Activated CD4-positive, alpha-beta T cell treated with anti-CD3 and anti-CD28 coated beads, Interleukin-2, amount 10 ng/mL, durations not matched to agents 7 days and 5 days (primary cell): ENCODE measurements around the gene CRYBB3. TPM values are rescaled to one million over a fixed set of nuclear protein-coding genes. Genes with fewer than 3 reads are reported as not detected.
"Not testable (repeated sequence)": the region's sequence is repeated elsewhere in the genome, so short reads cannot be mapped to it uniquely, and the experiment has no call there.

Experiments
- CTCF ChIA-PET: fragments of 350-600 bp; sonication (Branson Sonifier 250); formaldehyde crosslinking; loops from one replicate; lab custom pipeline; 2021; ENCODE audit warnings: antibody characterized with exemption; lab: Charles Lee
- POLR2A ChIA-PET: fragments of 350-600 bp; sonication (Branson Sonifier 250); formaldehyde crosslinking; loops from one replicate; lab custom pipeline; 2021; ENCODE audit warnings: antibody characterized with exemption; lab: Charles Lee
- DNase-seq: peaks from one replicate; pipeline ENCODE4 v3.0.0-alpha.2; 2020
- H3K27ac Mint-ChIP-seq: one replicate; pipeline ENCODE4 v1.8.0; 2021; ENCODE audit warnings: mild to moderate bottlenecking, moderate library complexity, mixed read lengths
- H3K27me3 Mint-ChIP-seq: one replicate; pipeline ENCODE4 v1.8.0; 2021; ENCODE audit warnings: mixed read lengths
- H3K36me3 Mint-ChIP-seq: one replicate; pipeline ENCODE4 v1.8.0; 2021; ENCODE audit warnings: low read depth, mixed read lengths
- H3K4me1 Mint-ChIP-seq: one replicate; pipeline ENCODE4 v1.8.0; 2021; ENCODE audit warnings: mixed read lengths
- H3K4me3 Mint-ChIP-seq: one replicate; pipeline ENCODE4 v1.8.0; 2021; ENCODE audit warnings: mild to moderate bottlenecking, moderate library complexity, mixed read lengths
- H3K9me3 Mint-ChIP-seq: one replicate; pipeline ENCODE4 v1.8.0; 2021; ENCODE audit warnings: mixed read lengths
- total RNA-seq, 2 experiments: library from RNA; stranded (reverse); gene quantifications; one replicate each; pipeline ENCODE4 v1.2.3, GENCODE V29; 2021

The CRYBB3 gene
- total RNA-seq, 2 experiments from 2014 or later, result 0.25 to 0.57 TPM

- DNase-seq, result no peak
- POLR2A ChIA-PET, result no interaction called here
Observed at GRCh38 chr22:25201557-25202273, 2.1 kb downstream of the CRYBB3 start.

GRCh38 chr22:25202290-25202921, 2.7 kb downstream of the CRYBB3 start:
- ChIA-PET POLR2A (no interaction called here), CTCF (interaction anchor here (0.5 to 1.5 kb wide), 11 partner anchors 8 to 1162 kb away, joined by 3 to 7 read pairs (median 3); no protein-coding TSS in a partner anchor)
- peak; percentile 63 for DNase-seq
- peaks cover 9% of the 10 kb centered on the region for H3K4me1 Mint-ChIP-seq
- H3K4me3 Mint-ChIP-seq, result no peak overlapping the region
- no peaks in the 10 kb centered on the region for H3K9me3 Mint-ChIP-seq
- H3K27ac Mint-ChIP-seq, result no peak overlapping the region
- H3K36me3 Mint-ChIP-seq, result no peaks in the 10 kb centered on the region
- H3K27me3 Mint-ChIP-seq, result no peaks in the 10 kb centered on the region

More at GRCh38 chr22:25201557-25202273, 2.1 kb downstream of the CRYBB3 start:
- Mint-ChIP-seq H3K27ac (no peak overlapping the region), H3K4me1 (peaks cover 9% of the 10 kb centered on the region), H3K9me3 (no peaks in the 10 kb centered on the region), H3K27me3 (no peaks in the 10 kb centered on the region), H3K4me3 (no peak overlapping the region), H3K36me3 (no peaks in the 10 kb centered on the region)
- CTCF ChIA-PET, result interaction anchor here (0.5 to 1.5 kb wide), 11 partner anchors 9 to 1162 kb away, joined by 3 to 7 read pairs (median 3); no protein-coding TSS in a partner anchor

GRCh38 chr22:25203082-25203481, 3.4 kb downstream of the CRYBB3 start:
- ChIA-PET CTCF (interaction anchor here (1.3 kb wide), 1 partner anchor 13 kb away, joined by 3 read pairs; no protein-coding TSS in a partner anchor), POLR2A (no interaction called here)
- Mint-ChIP-seq H3K27me3 (no peaks in the 10 kb centered on the region), H3K36me3 (no peaks in the 10 kb centered on the region), H3K4me1 (peaks cover 9% of the 10 kb centered on the region), H3K9me3 (no peaks in the 10 kb centered on the region), H3K4me3 (no peak overlapping the region), H3K27ac (no peak overlapping the region)
- no peak for DNase-seq

- H3K27me3 Mint-ChIP-seq, H3K4me3 Mint-ChIP-seq, H3K9me3 Mint-ChIP-seq, H3K27ac Mint-ChIP-seq, POLR2A ChIA-PET, H3K36me3 Mint-ChIP-seq, CTCF ChIA-PET, H3K4me1 Mint-ChIP-seq, DNase-seq: not testable (repeated sequence)
Observed at GRCh38 chr22:25204547-25204946, 4.9 kb downstream of the CRYBB3 start.

DNA sequence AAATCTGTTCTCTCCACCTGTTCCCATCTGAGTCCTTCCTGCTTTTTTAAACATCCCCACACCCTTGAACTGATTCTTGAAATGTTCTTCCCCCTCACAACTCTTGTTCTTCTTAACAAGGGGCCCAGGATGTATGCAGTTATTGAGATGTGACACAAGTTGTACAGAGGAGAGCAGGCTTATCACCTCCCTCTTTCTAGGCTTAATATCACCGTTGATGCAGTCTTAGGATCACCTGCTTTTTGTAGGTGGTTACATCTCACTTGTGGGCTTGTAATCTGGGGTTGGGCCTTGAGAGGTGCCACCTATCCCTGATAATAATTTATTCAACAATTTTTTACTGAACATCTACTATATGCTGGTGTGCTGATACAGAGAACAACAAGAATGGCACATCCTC, 6.2 kb downstream of the CRYBB3 start:
- Mint-ChIP-seq H3K4me3 (no peak overlapping the region), H3K27me3 (no peaks in the 10 kb centered on the region), H3K27ac (no peak overlapping the region), H3K9me3 (no peaks in the 10 kb centered on the region), H3K36me3 (no peaks in the 10 kb centered on the region), H3K4me1 (peaks cover 7% of the 10 kb centered on the region)
- ChIA-PET POLR2A (no interaction called here), CTCF (no interaction called here)
- no peak for DNase-seq

DNA sequence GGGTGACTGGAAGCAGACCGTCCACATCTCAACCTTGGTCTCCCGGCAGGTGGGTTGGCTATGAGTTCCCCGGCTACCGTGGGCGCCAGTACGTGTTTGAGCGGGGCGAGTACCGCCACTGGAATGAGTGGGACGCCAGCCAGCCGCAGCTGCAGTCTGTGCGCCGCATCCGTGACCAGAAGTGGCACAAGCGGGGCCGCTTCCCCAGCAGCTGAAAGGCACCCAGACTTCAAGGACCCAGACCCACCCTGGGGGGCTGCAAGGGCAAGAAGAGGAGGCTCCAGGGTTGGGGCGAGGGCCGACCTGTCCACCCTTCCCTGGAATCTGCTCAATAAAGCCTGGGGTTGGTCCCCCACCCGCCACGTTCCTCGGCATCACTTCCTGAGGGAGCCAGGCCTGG, 7.3 kb downstream of the CRYBB3 start:
- CTCF ChIA-PET, result no interaction called here
- POLR2A ChIA-PET, result no interaction called here
- DNase-seq, result no peak
- no peaks in the 10 kb centered on the region for H3K9me3 Mint-ChIP-seq
- no peak overlapping the region for H3K4me3 Mint-ChIP-seq
- H3K36me3 Mint-ChIP-seq, result no peaks in the 10 kb centered on the region
- no peaks in the 10 kb centered on the region for H3K27me3 Mint-ChIP-seq
- no peak overlapping the region for H3K27ac Mint-ChIP-seq
- H3K4me1 Mint-ChIP-seq, result no peaks in the 10 kb centered on the region

DNA sequence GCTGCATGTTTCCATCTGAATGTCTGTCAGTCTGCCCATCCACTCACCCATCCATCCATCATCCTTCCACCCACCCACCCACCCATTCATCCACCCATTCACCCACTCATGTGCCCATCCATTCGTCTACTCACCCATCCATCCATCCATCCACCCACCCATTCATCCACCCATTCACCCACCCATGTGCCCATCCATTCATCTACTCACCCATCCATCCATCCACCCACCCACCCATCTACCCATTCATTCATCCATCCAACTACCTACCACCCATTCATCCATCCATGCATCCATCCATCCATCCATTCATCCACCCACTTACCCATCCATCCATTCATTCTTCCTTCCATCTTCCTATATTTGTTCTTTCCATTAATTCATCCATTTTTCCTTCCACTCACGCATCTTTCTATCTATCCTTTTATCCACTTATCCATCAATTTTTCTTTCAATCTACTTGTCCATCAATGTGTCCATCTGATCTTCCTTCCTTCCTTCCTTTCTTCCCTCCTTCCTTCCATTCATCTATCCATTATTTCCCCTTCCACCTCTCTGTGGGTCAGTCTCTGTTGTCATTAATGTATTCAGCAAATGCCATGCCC, 8.0 kb downstream of the CRYBB3 start:
- CTCF ChIA-PET, result no interaction called here
- Mint-ChIP-seq H3K27ac (peak overlapping the region; percentile 47), H3K27me3 (no peaks in the 10 kb centered on the region), H3K9me3 (no peaks in the 10 kb centered on the region), H3K4me1 (no peaks in the 10 kb centered on the region), H3K4me3 (no peak overlapping the region), H3K36me3 (no peaks in the 10 kb centered on the region)
- DNase-seq, result no peak
- POLR2A ChIA-PET, result no interaction called here

DNA sequence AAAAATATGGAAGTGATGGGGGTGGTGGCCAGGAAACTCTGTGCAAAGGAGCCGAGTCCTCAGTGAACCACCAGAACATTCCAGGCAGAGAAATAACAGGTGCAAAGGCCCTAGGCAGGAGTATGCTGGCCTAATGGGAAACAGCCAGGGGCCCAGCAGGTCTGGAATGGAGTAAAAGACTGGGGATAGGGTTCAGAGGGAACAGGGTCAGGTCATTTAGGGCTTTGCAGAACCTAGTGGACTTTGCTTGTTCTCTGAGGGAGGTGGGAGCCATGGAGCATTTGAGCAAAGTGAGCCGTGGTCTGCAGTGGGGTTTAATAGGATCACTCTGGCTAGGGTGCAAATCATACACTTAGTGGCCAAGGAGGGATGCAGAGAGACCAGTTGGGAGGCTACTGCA, 8.7 kb downstream of the CRYBB3 start:
- ChIA-PET POLR2A (no interaction called here), CTCF (no interaction called here)
- H3K36me3 Mint-ChIP-seq, result no peaks in the 10 kb centered on the region
- H3K9me3 Mint-ChIP-seq, result no peaks in the 10 kb centered on the region
- H3K27me3 Mint-ChIP-seq, result no peaks in the 10 kb centered on the region
- no peak overlapping the region for H3K27ac Mint-ChIP-seq
- no peak overlapping the region for H3K4me3 Mint-ChIP-seq
- no peaks in the 10 kb centered on the region for H3K4me1 Mint-ChIP-seq
- DNase-seq, result no peak

GRCh38 chr22:25208743-25209505, 9.3 kb downstream of the CRYBB3 start:
- no peak for DNase-seq
- no peaks in the 10 kb centered on the region for H3K4me1 Mint-ChIP-seq
- H3K27me3 Mint-ChIP-seq, result no peaks in the 10 kb centered on the region
- H3K4me3 Mint-ChIP-seq, result no peak overlapping the region
- ChIA-PET POLR2A (no interaction called here), CTCF (no interaction called here)
- no peak overlapping the region for H3K27ac Mint-ChIP-seq
- H3K36me3 Mint-ChIP-seq, result no peaks in the 10 kb centered on the region
- H3K9me3 Mint-ChIP-seq, result no peaks in the 10 kb centered on the region

- no peak overlapping the region for H3K4me3 Mint-ChIP-seq
- H3K9me3 Mint-ChIP-seq, result no peaks in the 10 kb centered on the region
- no peaks in the 10 kb centered on the region for H3K4me1 Mint-ChIP-seq
- CTCF ChIA-PET, result interaction anchor here (0.7 to 2.0 kb wide), 2 partner anchors 9 to 1702 kb away, joined by 4 to 7 read pairs; no protein-coding TSS in a partner anchor
- H3K36me3 Mint-ChIP-seq, result no peaks in the 10 kb centered on the region
- no peak overlapping the region for H3K27ac Mint-ChIP-seq
- no peak for DNase-seq
- peaks cover 2% of the 10 kb centered on the region for H3K27me3 Mint-ChIP-seq
- POLR2A ChIA-PET, result no interaction called here
Observed at GRCh38 chr22:25210793-25211192, 11.1 kb downstream of the CRYBB3 start.

DNA sequence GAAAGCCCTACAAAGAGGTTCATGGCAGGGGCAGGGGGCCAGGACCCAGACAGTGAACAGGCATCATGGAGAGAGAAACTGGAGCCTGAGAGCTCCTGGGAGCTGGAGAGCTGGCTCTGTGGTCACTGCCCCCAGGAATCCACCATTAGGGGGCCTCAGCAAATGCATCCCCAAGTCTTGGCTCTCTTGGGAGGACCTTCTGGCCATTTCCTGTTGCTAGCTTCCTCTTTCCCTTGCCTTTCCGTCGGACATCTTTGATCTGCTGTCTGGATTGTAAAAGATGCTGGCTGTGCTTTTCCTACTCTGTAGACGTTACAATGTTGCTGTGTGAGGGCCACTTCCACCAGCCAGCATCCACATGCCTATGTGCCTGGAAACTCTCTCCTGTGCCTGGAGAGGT, 12.7 kb downstream of the CRYBB3 start:
- no peaks in the 10 kb centered on the region for H3K4me1 Mint-ChIP-seq
- ChIA-PET POLR2A (no interaction called here), CTCF (interaction anchor here (1.0 kb wide), 1 partner anchor 11 kb away, joined by 3 read pairs; no protein-coding TSS in a partner anchor)
- no peaks in the 10 kb centered on the region for H3K36me3 Mint-ChIP-seq
- no peak overlapping the region for H3K27ac Mint-ChIP-seq
- no peak overlapping the region for H3K4me3 Mint-ChIP-seq
- no peaks in the 10 kb centered on the region for H3K9me3 Mint-ChIP-seq
- DNase-seq, result no peak
- H3K27me3 Mint-ChIP-seq, result peaks cover 12% of the 10 kb centered on the region

DNA sequence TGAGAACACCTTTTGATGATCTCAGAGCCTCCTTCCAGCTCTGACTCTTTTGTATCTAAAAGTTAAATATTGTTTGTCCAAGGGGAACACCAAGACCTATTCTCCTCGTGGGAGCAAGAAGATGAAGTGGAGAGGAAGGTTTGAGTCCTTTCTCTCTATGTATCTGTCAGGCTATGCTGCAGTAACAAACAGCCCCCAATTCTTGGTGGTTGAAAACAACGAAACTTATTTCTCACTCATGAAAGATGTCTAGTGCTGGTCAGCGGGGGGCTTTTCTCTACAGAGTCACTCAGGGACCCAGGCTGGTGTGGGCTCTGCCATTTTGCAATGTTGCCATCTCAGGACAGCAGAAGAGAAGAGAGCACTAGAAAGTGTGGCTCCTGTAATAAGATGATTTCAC, 13.6 kb downstream of the CRYBB3 start:
- Mint-ChIP-seq H3K27ac (no peak overlapping the region), H3K4me3 (no peak overlapping the region), H3K36me3 (no peaks in the 10 kb centered on the region), H3K4me1 (no peaks in the 10 kb centered on the region), H3K27me3 (peaks cover 12% of the 10 kb centered on the region), H3K9me3 (no peaks in the 10 kb centered on the region)
- CTCF ChIA-PET, result no interaction called here
- POLR2A ChIA-PET, result no interaction called here
- DNase-seq, result no peak
